Activated CD4-positive, alpha-beta T cell treated with anti-CD3 and anti-CD28 coated beads, Interleukin-2, amount 50 U/mL, for 1 hour (primary cell): ENCODE measurements around the gene ENO4.

ENCODE experiments used
- DNase-seq: peaks from one replicate; pipeline ENCODE4 v3.0.0-alpha.2; 2020

ENO4 gene

GRCh38 chr10:116870949-116871348, 21.6 kb downstream of the ENO4 start:
- DNase-seq: no peak

- no peak for DNase-seq
Measured at GRCh38 chr10:116873134-116873533, 23.8 kb downstream of the ENO4 start.

GRCh38 chr10:116875897-116876296, 26.6 kb downstream of the ENO4 start:
- no peak for DNase-seq

GRCh38 chr10:116877391-116877790, 28.1 kb downstream of the ENO4 start:
- DNase-seq: no peak

- DNase-seq: no peak
Measured at GRCh38 chr10:116878123-116878522, 28.8 kb downstream of the ENO4 start.

GRCh38 chr10:116879817-116880216, 30.5 kb downstream of the ENO4 start:
- DNase-seq: no peak

- no peak for DNase-seq
Measured at GRCh38 chr10:116880716-116881482, 31.6 kb downstream of the ENO4 start.

- no peak for DNase-seq
Measured at GRCh38 chr10:116882639-116883038, 33.3 kb downstream of the ENO4 start.

GRCh38 chr10:116886772-116887171, 37.5 kb downstream of the ENO4 start:
- no peak for DNase-seq

GRCh38 chr10:116888380-116889055, 39.2 kb downstream of the ENO4 start:
- no peak for DNase-seq

- no peak for DNase-seq
Measured at GRCh38 chr10:116889066-116889465, 39.8 kb downstream of the ENO4 start.

GRCh38 chr10:116891208-116891607, 41.9 kb downstream of the ENO4 start:
- no peak for DNase-seq

GRCh38 chr10:116892907-116893685, 43.8 kb downstream of the ENO4 start:
- DNase-seq: no peak

- no peak for DNase-seq
Measured at GRCh38 chr10:116893686-116894037, 44.4 kb downstream of the ENO4 start.

- no peak for DNase-seq
Measured at GRCh38 chr10:116899626-116900025, 50.3 kb downstream of the ENO4 start.

- DNase-seq: no peak
Measured at GRCh38 chr10:116905845-116906210, 56.5 kb downstream of the ENO4 start.

- no peak for DNase-seq
Measured at GRCh38 chr10:116907245-116907987, 58.1 kb downstream of the ENO4 start.

GRCh38 chr10:116909307-116909706, 60.0 kb downstream of the ENO4 start:
- no peak for DNase-seq

GRCh38 chr10:116910910-116911309, 61.6 kb downstream of the ENO4 start:
- no peak for DNase-seq

GRCh38 chr10:116912162-116912561, 62.9 kb downstream of the ENO4 start:
- no peak for DNase-seq

- no peak for DNase-seq
Measured at GRCh38 chr10:116913695-116914094, 64.4 kb downstream of the ENO4 start.

- DNase-seq: no peak
Measured at GRCh38 chr10:116915340-116915739, 66.0 kb downstream of the ENO4 start.

GRCh38 chr10:116917481-116917880, 68.2 kb downstream of the ENO4 start:
- no peak for DNase-seq
